Liver (tissue), 3 donors: ENCODE data around the gene APBA2.

Experiments used
- ATF3 ChIP-seq: IDR thresholded peaks from 2 replicates; pipeline ENCODE4 v1.6.1; 2016; ENCODE audit warnings: antibody characterized with exemption
- CTCF ChIP-seq: fragments of 150-350 bp; IDR thresholded peaks from 2 replicates; pipeline ENCODE4 v1.5.1; 2017; ENCODE audit warnings: improper control_type of control experiment, low read depth, low read length; ENCODE audit not compliant: missing input control
- EGR1 ChIP-seq, 2 donors: IDR thresholded peaks; 2 replicates each; pipeline ENCODE4 v1.6.1; 2016 to 2018; ENCODE audit warnings: antibody characterized with exemption in 2 of 2, low read depth in 2 of 2
- FOXA1 ChIP-seq: IDR thresholded peaks from 2 replicates; pipeline ENCODE4 v1.6.1; 2016; ENCODE audit warnings: antibody characterized with exemption
- JUND ChIP-seq, 2 donors: IDR thresholded peaks; 2 replicates each; pipeline ENCODE4 v1.6.1; 2016; ENCODE audit warnings: antibody characterized with exemption in 2 of 2
- RAD21 ChIP-seq, 2 donors: IDR thresholded peaks; 2 replicates each; pipeline ENCODE4 v1.6.1; 2016; ENCODE audit warnings: antibody characterized with exemption in 2 of 2, mild to moderate bottlenecking in 2 of 2
- REST ChIP-seq: IDR thresholded peaks from 2 replicates; pipeline ENCODE4 v1.6.1; 2016; ENCODE audit warnings: antibody characterized with exemption, mild to moderate bottlenecking
- RXRA ChIP-seq, 2 donors: IDR thresholded peaks; 2 replicates each; pipeline ENCODE4 v1.6.1; 2017 to 2018; ENCODE audit warnings: antibody characterized with exemption in 2 of 2, mild to moderate bottlenecking in 1 of 2
- TAF1 ChIP-seq: conservative IDR thresholded peaks from 2 replicates; pipeline ENCODE4 v1.6.1; 2016; ENCODE audit warnings: antibody characterized with exemption, mild to moderate bottlenecking
- YY1 ChIP-seq: IDR thresholded peaks from 2 replicates; pipeline ENCODE4 v1.6.1; 2016; ENCODE audit warnings: antibody characterized with exemption, mild to moderate bottlenecking
- donor health status: healthy.
- donor health status: healthy.

- TF ChIP-seq CTCF (no peak), YY1 (no peak), FOXA1 (no peak), RXRA (IDR thresholded peaks at IDR 0.05) (no peak), JUND (IDR thresholded peaks at IDR 0.05) (no peak), EGR1 (IDR thresholded peaks at IDR 0.05; ENCODE audit: low read depth in 2 of 2) (no peak), RAD21 (IDR thresholded peaks at IDR 0.05) (no peak), TAF1 (no peak), REST (no peak), ATF3 (no peak)
Observed at GRCh38 chr15:28994142-28994830, 108.5 kb downstream of the APBA2 start.
